ENCODE measurements around the gene ARF4.

The ARF4 gene

DNA sequence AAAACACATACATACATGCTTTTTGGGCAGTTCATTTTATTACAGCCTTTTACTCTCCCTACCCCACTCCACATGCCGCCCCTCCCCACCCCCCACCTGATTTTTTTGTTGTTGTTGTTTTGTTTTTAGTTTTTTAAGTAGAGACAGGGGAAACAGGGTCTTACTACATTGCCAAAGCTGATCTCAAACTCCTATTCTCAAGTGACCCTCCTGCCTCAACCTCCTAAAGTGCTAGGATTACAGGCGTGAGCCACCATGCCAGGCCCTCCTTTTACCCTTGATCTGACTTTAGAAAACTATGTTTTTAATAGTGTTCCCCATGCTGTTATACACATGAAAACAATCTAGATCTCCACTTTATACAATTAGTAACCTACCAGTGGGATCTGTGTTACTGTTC lies 26.3 kb downstream of the ARF4 start:
- H3K4me3 ChIP-seq (ENCODE audit: control insufficient read depth, low read depth, low read length) = no peak overlapping the region
- no peak for DNase-seq (ENCODE audit: low read depth)
- TF ChIP-seq, protein P1, sequence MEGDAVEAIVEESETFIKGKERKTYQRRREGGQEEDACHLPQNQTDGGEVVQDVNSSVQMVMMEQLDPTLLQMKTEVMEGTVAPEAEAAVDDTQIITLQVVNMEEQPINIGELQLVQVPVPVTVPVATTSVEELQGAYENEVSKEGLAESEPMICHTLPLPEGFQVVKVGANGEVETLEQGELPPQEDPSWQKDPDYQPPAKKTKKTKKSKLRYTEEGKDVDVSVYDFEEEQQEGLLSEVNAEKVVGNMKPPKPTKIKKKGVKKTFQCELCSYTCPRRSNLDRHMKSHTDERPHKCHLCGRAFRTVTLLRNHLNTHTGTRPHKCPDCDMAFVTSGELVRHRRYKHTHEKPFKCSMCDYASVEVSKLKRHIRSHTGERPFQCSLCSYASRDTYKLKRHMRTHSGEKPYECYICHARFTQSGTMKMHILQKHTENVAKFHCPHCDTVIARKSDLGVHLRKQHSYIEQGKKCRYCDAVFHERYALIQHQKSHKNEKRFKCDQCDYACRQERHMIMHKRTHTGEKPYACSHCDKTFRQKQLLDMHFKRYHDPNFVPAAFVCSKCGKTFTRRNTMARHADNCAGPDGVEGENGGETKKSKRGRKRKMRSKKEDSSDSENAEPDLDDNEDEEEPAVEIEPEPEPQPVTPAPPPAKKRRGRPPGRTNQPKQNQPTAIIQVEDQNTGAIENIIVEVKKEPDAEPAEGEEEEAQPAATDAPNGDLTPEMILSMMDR (IDR thresholded peaks at IDR 0.05; ENCODE audit: control insufficient read depth, insufficient read depth, low read depth, low read length, missing control alignments) = no peak

DNA sequence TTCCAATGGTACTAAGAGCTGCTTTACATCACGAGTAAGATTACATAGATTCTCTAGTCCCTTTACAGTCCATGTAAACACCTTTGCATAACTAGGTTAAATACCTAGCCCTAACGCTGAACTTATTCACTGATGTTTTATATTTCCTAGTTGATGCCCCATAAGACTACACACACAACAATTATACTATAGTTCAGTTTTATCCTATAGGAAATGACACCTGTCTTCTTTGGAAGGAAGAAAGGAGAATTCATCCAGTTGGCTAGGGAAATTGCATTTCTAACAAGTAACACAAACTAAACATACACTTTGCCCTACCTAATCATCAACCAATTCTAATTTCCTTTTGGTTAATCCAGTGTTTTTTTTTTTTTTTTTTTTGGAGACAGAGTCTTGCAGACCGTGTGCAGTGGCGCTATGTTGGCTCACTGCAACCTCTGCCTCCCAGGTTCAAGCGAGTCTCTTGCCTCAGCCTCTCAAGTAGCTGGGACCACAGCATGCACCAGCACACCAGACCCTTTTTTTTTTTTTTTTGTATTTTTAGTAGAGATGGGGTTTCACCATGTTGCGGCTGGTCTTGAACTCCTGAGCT lies 27.2 kb downstream of the ARF4 start:
- TF ChIP-seq, protein P1 (IDR thresholded peaks at IDR 0.05; ENCODE audit: control insufficient read depth, insufficient read depth, low read depth, low read length, missing control alignments) = no peak

DNA sequence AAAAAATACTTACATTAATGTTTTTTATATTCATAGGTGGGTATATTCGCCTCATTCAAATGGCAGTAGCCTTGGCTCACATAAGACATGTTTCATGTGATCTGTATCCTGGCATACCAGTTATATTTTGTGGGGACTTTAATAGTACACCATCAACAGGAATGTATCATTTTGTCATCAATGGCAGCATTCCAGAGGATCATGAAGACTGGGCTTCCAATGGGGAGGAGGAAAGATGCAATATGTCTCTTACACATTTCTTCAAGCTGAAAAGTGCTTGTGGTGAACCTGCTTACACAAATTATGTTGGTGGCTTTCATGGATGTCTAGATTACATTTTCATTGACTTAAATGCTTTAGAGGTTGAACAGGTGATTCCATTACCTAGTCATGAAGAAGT lies 37.6 kb downstream of the ARF4 start:
- H3K4me3 ChIP-seq (ENCODE audit: control insufficient read depth, low read depth, low read length) = no peak overlapping the region
- TF ChIP-seq, protein P1 (IDR thresholded peaks at IDR 0.05; ENCODE audit: control insufficient read depth, insufficient read depth, low read depth, low read length, missing control alignments) = no peak
- DNase-seq (ENCODE audit: low read depth) = no peak

More for the DNA sequence above, 27.2 kb downstream of the ARF4 start:
- DNase-seq (ENCODE audit: low read depth) = no peak
- no peak overlapping the region for H3K4me3 ChIP-seq (ENCODE audit: control insufficient read depth, low read depth, low read length)

DNA sequence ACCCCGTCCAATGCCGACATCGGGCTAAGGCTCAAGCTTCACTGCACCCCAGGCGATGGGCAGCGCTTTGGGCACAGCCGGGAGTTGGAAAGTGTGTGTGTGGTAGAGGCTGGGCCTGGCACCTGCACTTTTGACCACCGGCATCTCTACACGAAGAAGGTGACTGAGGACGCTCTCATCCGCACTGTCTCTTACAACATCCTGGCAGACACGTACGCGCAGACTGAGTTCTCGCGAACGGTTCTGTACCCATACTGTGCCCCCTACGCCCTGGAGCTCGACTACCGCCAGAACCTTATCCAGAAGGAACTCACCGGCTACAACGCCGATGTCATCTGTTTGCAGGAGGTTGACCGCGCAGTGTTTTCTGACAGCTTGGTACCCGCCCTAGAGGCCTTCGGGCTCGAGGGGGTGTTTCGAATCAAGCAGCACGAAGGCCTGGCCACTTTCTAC lies 40.0 kb downstream of the ARF4 start:
- TF ChIP-seq, protein P1 (IDR thresholded peaks at IDR 0.05; ENCODE audit: control insufficient read depth, insufficient read depth, low read depth, low read length, missing control alignments) = no peak

DNA sequence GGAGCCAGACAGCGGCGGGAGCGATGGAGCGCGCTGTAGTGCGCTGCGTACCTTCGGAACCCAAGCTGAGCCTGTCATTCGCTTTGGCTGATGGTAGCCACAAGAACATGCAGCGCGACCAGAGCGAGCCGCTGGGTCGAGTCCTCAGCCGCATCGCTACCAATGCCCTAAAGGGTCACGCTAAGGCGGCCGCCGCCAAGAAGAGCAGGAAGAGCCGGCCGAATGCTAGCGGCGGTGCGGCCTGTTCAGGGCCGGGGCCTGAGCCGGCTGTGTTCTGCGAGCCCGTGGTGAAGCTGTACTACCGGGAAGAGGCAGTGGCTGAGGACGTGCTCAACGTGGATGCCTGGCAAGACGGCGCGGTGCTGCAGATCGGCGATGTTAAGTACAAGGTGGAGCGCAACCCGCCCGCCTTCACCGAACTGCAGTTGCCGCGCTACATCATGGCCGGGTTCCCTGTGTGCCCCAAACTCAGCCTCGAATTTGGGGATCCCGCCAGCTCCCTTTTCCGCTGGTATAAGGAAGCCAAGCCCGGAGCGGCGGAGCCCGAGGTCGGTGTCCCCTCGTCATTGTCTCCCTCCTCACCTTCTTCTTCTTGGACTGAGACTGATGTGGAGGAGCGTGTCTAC lies 40.6 kb downstream of the ARF4 start:
- TF ChIP-seq, protein P1 (IDR thresholded peaks at IDR 0.05; ENCODE audit: control insufficient read depth, insufficient read depth, low read depth, low read length, missing control alignments) = no peak
- peak overlapping the region; percentile 64 for H3K4me3 ChIP-seq (ENCODE audit: control insufficient read depth, low read depth, low read length)
- DNase-seq (ENCODE audit: low read depth) = no peak

More for the DNA sequence above, 40.0 kb downstream of the ARF4 start:
- peak overlapping the region; percentile 64 for H3K4me3 ChIP-seq (ENCODE audit: control insufficient read depth, low read depth, low read length)
- DNase-seq (ENCODE audit: low read depth) = no peak

DNA sequence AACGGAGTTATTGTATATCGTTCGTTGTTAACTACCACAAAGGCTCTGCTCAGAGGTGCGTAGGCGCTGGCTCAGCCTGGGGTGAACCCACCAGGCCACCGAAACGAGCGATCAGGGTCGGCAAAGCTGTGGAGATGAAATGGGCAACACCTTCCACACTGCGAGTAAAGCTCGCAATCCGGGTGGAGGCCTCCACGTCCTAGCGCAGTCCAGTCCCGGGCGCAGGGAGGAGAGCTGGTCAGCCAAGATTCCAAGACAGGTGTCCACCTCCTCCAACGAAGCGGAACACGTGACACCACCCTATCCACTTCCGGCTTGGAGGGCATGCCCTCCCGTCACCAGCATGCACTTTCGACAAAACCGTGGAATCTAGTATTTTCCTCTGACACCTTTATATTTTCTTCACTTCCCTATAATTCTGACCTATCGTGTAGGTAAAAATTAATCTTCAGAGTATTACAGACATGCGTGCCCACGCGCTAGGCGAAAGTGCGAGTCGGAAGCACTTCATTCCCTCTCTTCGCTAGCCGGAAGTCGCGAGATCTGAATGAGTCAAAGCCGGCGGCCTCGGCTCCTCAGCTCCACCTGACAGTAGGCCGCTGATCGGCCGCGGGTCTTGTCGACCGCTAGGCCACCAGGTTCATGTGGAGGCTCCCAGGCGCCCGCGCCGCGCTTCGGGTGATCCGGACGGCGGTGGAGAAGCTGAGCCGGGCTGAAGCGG lies 41.2 kb downstream of the ARF4 start, which contains the start of gene PDE12:
Gene PDE12 (plus strand): TSS at position 537 of the 721 bp plus-strand sequence. CDS start 106 bp downstream, at position 643.
- peak; percentile 59 for DNase-seq (ENCODE audit: low read depth)
- TF ChIP-seq, protein P1 (IDR thresholded peaks at IDR 0.05; ENCODE audit: control insufficient read depth, insufficient read depth, low read depth, low read length, missing control alignments) = no peak

More for the DNA sequence above, 41.2 kb downstream of the ARF4 start, which contains the start of gene PDE12:
- H3K4me3 ChIP-seq (ENCODE audit: control insufficient read depth, low read depth, low read length) = peak within 1 kb of the TSS; percentile 64

Data from AG09309 (cell line).